Measurements from ENCODE around the gene NAGPA. TPM values are rescaled to one million over a fixed set of nuclear protein-coding genes. Genes with fewer than 3 reads are reported as not detected.

NAGPA gene
- total RNA-seq, 1 experiment from 2014 or later, result 57.6 TPM

- no peak for DNase-seq (ENCODE audit: low read depth)
Measured at GRCh38 chr16:5027575-5028235, 6.0 kb downstream of the NAGPA start.

GRCh38 chr16:5027086-5027485, 6.6 kb downstream of the NAGPA start:
- no peak for DNase-seq (ENCODE audit: low read depth)

- no peak for DNase-seq (ENCODE audit: low read depth)
Measured at GRCh38 chr16:5026664-5027063, 7.1 kb downstream of the NAGPA start.

GRCh38 chr16:5025171-5025632, 8.5 kb downstream of the NAGPA start:
- DNase-seq (ENCODE audit: low read depth), result no peak

GRCh38 chr16:5024632-5025031, 9.1 kb downstream of the NAGPA start:
- DNase-seq (ENCODE audit: low read depth), result peak; percentile 26

- no peak for DNase-seq (ENCODE audit: low read depth)
Measured at GRCh38 chr16:5022521-5022920, 11.2 kb downstream of the NAGPA start.

GRCh38 chr16:5020551-5020950, 13.2 kb downstream of the NAGPA start:
- no peak for DNase-seq (ENCODE audit: low read depth)

- no peak for DNase-seq (ENCODE audit: low read depth)
Measured at GRCh38 chr16:5019775-5020174, 14.0 kb downstream of the NAGPA start.

GRCh38 chr16:5018793-5019192, 14.9 kb downstream of the NAGPA start:
- DNase-seq (ENCODE audit: low read depth), result no peak

- DNase-seq (ENCODE audit: low read depth), result no peak
Measured at GRCh38 chr16:5017678-5017969, 16.1 kb downstream of the NAGPA start.

GRCh38 chr16:5016967-5017677, 16.6 kb downstream of the NAGPA start:
- no peak for DNase-seq (ENCODE audit: low read depth)

GRCh38 chr16:5015887-5016286, 17.8 kb downstream of the NAGPA start:
- no peak for DNase-seq (ENCODE audit: low read depth)

- no peak for DNase-seq (ENCODE audit: low read depth)
Measured at GRCh38 chr16:5015351-5015750, 18.4 kb downstream of the NAGPA start.

GRCh38 chr16:5012887-5013286, 20.8 kb downstream of the NAGPA start:
- DNase-seq (ENCODE audit: low read depth), result no peak

- DNase-seq (ENCODE audit: low read depth), result no peak
Measured at GRCh38 chr16:5011637-5012036, 22.1 kb downstream of the NAGPA start.

GRCh38 chr16:5010576-5011329, 23.0 kb downstream of the NAGPA start:
- DNase-seq (ENCODE audit: low read depth), result no peak

GRCh38 chr16:5008311-5008731, 25.4 kb downstream of the NAGPA start:
- no peak for DNase-seq (ENCODE audit: low read depth)

- no peak for DNase-seq (ENCODE audit: low read depth)
Measured at GRCh38 chr16:5007256-5007655, 26.5 kb downstream of the NAGPA start.

- DNase-seq (ENCODE audit: low read depth), result no peak
Measured at GRCh38 chr16:5006348-5007193, 27.2 kb downstream of the NAGPA start.

GRCh38 chr16:5005916-5006315, 27.8 kb downstream of the NAGPA start:
- no peak for DNase-seq (ENCODE audit: low read depth)

- DNase-seq (ENCODE audit: low read depth), result no peak
Measured at GRCh38 chr16:5004311-5004710, 29.4 kb downstream of the NAGPA start.

- DNase-seq (ENCODE audit: low read depth), result no peak
Measured at GRCh38 chr16:5003828-5004227, 29.9 kb downstream of the NAGPA start.

All from LHCN-M2 (cell line).